MM.1S (cell line): ENCODE data around the gene THBS3.
A peak's percentile ranks its signal among the peaks of the same experiment; 100 is the strongest.
"Not testable (repeated sequence)": the region's sequence is repeated elsewhere in the genome, so short reads cannot be mapped to it uniquely, and the experiment has no call there.

Experiments used
- DNase-seq: peaks from one replicate; pipeline ENCODE4 v3.0.0-alpha.2; 2015
- H2AFZ ChIP-seq: fragments of 300-600 bp; sonication (generic); 2 replicates; pipeline ENCODE4 v1.6.0; 2016; ENCODE audit warnings: antibody characterized with exemption, low read length
- H3F3A ChIP-seq: fragments of 300-600 bp; sonication (generic); 2 replicates; pipeline ENCODE4 v1.6.1; 2016; ENCODE audit warnings: mild to moderate bottlenecking, antibody characterized with exemption, low read length, moderate library complexity, mixed read lengths; ENCODE audit not compliant: insufficient read depth
- H3K27ac ChIP-seq: fragments of 300-600 bp; sonication (generic); 2 replicates; pipeline ENCODE4 v1.5.1; 2016; ENCODE audit warnings: mild to moderate bottlenecking, low read length
- H3K27me3 ChIP-seq: fragments of 300-600 bp; sonication (generic); replicated peaks from 2 replicates; pipeline ENCODE4 v1.6.0; 2016; ENCODE audit warnings: low read length; ENCODE audit not compliant: insufficient read depth
- H3K36me3 ChIP-seq: fragments of 300-600 bp; sonication (generic); replicated peaks from 2 replicates; pipeline ENCODE4 v1.6.1; 2016; ENCODE audit warnings: mild to moderate bottlenecking, low read length, mixed read lengths; ENCODE audit not compliant: insufficient read depth
- H3K4me1 ChIP-seq: fragments of 300-600 bp; sonication (generic); 2 replicates; pipeline ENCODE4 v1.6.1; 2016; ENCODE audit warnings: low read length, mixed read lengths
- H3K4me2 ChIP-seq: fragments of 300-600 bp; sonication (generic); 2 replicates; pipeline ENCODE4 v1.6.0; 2016; ENCODE audit warnings: low read depth, low read length
- H3K4me3 ChIP-seq: fragments of 300-600 bp; sonication (generic); 2 replicates; pipeline ENCODE4 v1.5.1; 2016; ENCODE audit warnings: low read length, mixed read lengths
- H3K79me2 ChIP-seq: fragments of 300-600 bp; sonication (generic); 2 replicates; pipeline ENCODE4 v1.6.1; 2016; ENCODE audit warnings: mixed run types, low read length, mixed read lengths
- H3K9ac ChIP-seq: fragments of 300-600 bp; sonication (generic); 2 replicates; pipeline ENCODE4 v1.6.1; 2016; ENCODE audit warnings: low read length, mixed read lengths
- H3K9me2 ChIP-seq: fragments of 300-600 bp; sonication (generic); replicated peaks from 2 replicates; pipeline ENCODE4 v1.6.1; 2016; ENCODE audit warnings: mild to moderate bottlenecking, low read length, mixed read lengths; ENCODE audit not compliant: insufficient read depth
- H3K9me3 ChIP-seq: fragments of 300-600 bp; sonication (generic); replicated peaks from 2 replicates; pipeline ENCODE4 v1.6.1; 2016; ENCODE audit warnings: mild to moderate bottlenecking, low read length, mixed read lengths; ENCODE audit not compliant: insufficient read depth
- H4K20me1 ChIP-seq: fragments of 300-600 bp; sonication (generic); 2 replicates; pipeline ENCODE4 v1.6.1; 2016; ENCODE audit warnings: mild to moderate bottlenecking, low read length, moderate library complexity, mixed read lengths; ENCODE audit not compliant: insufficient read depth
- CTCF ChIP-seq: fragments of 300-600 bp; sonication (generic); IDR thresholded peaks from 2 replicates; pipeline ENCODE4 v1.5.1; 2016; ENCODE audit warnings: antibody characterized with exemption, low read length, mixed read lengths
- EZH2 ChIP-seq: fragments of 300-600 bp; sonication (generic); optimal IDR thresholded peaks from 2 replicates; pipeline ENCODE3; 2017; ENCODE audit warnings: low read depth, mild to moderate bottlenecking, antibody characterized with exemption, low read length, mixed read lengths
- EZH2phosphoT487 ChIP-seq: fragments of 300-600 bp; sonication (generic); IDR thresholded peaks from 2 replicates; pipeline ENCODE4 v1.6.1; 2018; ENCODE audit warnings: antibody characterized with exemption, low read length

The THBS3 gene

GRCh38 chr1:155247667-155248553 lies 40.2 kb upstream of the THBS3 start:
- H3K9me3 ChIP-seq: no peaks in the 10 kb centered on the region
- H3F3A ChIP-seq: peaks cover 14% of the 10 kb centered on the region
- no peak overlapping the region for H3K4me2 ChIP-seq
- no peak overlapping the region for H3K27ac ChIP-seq
- H3K27me3 ChIP-seq: no peaks in the 10 kb centered on the region
- H4K20me1 ChIP-seq: no peaks in the 10 kb centered on the region
- no peaks in the 10 kb centered on the region for H3K9me2 ChIP-seq
- H3K4me1 ChIP-seq: peaks cover 8% of the 10 kb centered on the region
- H2AFZ ChIP-seq: no peak overlapping the region
- no peaks in the 10 kb centered on the region for H3K36me3 ChIP-seq
- TF ChIP-seq EZH2: no peak
- no peak for TF ChIP-seq CTCF
- TF ChIP-seq EZH2phosphoT487: no peak
- DNase-seq: no peak
- no peak overlapping the region for H3K9ac ChIP-seq
- H3K79me2 ChIP-seq: no peaks in the 10 kb centered on the region
- no peak overlapping the region for H3K4me3 ChIP-seq

- not testable (repeated sequence) for H3K4me1 ChIP-seq, H3K27ac ChIP-seq, H3K27me3 ChIP-seq, H3K36me3 ChIP-seq, H4K20me1 ChIP-seq, H3K4me2 ChIP-seq, DNase-seq, H3K4me3 ChIP-seq, H3K9me3 ChIP-seq, H3K9ac ChIP-seq, H3K9me2 ChIP-seq, H3K79me2 ChIP-seq, H2AFZ ChIP-seq
- H3F3A ChIP-seq: peaks cover 14% of the 10 kb centered on the region
Observed at GRCh38 chr1:155246796-155247195, 39.1 kb upstream of the THBS3 start.

- no peak for TF ChIP-seq CTCF
- no peak for TF ChIP-seq EZH2
- no peak for TF ChIP-seq EZH2phosphoT487
- no peaks in the 10 kb centered on the region for H3K79me2 ChIP-seq
- H3K4me3 ChIP-seq: peak overlapping the region; percentile 78
- H3K9ac ChIP-seq: peak overlapping the region; percentile 65
- no peaks in the 10 kb centered on the region for H4K20me1 ChIP-seq
- peak overlapping the region; percentile 95 for H3K4me2 ChIP-seq
- peaks cover 14% of the 10 kb centered on the region for H3F3A ChIP-seq
- H3K36me3 ChIP-seq: no peaks in the 10 kb centered on the region
- DNase-seq: no peak
- peak overlapping the region; percentile 94 for H2AFZ ChIP-seq
- H3K4me1 ChIP-seq: peaks cover 13% of the 10 kb centered on the region
- H3K9me2 ChIP-seq: no peaks in the 10 kb centered on the region
- H3K27ac ChIP-seq: peak overlapping the region; percentile 39; the same call in 1 of the 2 replicates
- H3K9me3 ChIP-seq: no peaks in the 10 kb centered on the region
- H3K27me3 ChIP-seq: no peaks in the 10 kb centered on the region
Observed at GRCh38 chr1:155245163-155245524, 37.4 kb upstream of the THBS3 start.
